Thyroid gland (tissue), 4 donors: ENCODE results near the gene ASB7.

ENCODE experiments used
- POLR2A ChIP-seq, 2 donors: fragments of 450-650 bp; IDR thresholded peaks; one replicate each; pipeline ENCODE4 v1.6.1; 2017; ENCODE audit warnings: antibody characterized with exemption in 2 of 2, mild to moderate bottlenecking in 2 of 2, moderate library complexity in 1 of 2
- TF ChIP-seq, protein P1 (sequence below), 6 experiments: fragments of 200-600 bp in 3 of 6; fragments of 450-650 bp in 3 of 6; sonication (generic) in 3 of 6; IDR thresholded peaks; one replicate each; pipeline ENCODE4 v1.5.1; 2016 to 2019; ENCODE audit warnings: antibody characterized with exemption in 6 of 6, mild to moderate bottlenecking in 2 of 6, inconsistent platforms in 1 of 6, moderate library complexity in 1 of 6

- TF ChIP-seq, protein P1, sequence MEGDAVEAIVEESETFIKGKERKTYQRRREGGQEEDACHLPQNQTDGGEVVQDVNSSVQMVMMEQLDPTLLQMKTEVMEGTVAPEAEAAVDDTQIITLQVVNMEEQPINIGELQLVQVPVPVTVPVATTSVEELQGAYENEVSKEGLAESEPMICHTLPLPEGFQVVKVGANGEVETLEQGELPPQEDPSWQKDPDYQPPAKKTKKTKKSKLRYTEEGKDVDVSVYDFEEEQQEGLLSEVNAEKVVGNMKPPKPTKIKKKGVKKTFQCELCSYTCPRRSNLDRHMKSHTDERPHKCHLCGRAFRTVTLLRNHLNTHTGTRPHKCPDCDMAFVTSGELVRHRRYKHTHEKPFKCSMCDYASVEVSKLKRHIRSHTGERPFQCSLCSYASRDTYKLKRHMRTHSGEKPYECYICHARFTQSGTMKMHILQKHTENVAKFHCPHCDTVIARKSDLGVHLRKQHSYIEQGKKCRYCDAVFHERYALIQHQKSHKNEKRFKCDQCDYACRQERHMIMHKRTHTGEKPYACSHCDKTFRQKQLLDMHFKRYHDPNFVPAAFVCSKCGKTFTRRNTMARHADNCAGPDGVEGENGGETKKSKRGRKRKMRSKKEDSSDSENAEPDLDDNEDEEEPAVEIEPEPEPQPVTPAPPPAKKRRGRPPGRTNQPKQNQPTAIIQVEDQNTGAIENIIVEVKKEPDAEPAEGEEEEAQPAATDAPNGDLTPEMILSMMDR (IDR thresholded peaks at IDR 0.05): no peak
- TF ChIP-seq POLR2A (IDR thresholded peaks at IDR 0.05): no peak
These were observed 82.2 kb downstream of the ASB7 start for GRCh38 chr15:100684591-100684990.
